BJ (cell line): Measurements from ENCODE around the gene CUBN. TPM values are rescaled to one million over a fixed set of nuclear protein-coding genes. Genes with fewer than 3 reads are reported as not detected.

Experiments used
- CTCF ChIA-PET: fragments of 350-600 bp; formaldehyde crosslinking; extraction: SDS; loops from one replicate; lab custom pipeline; 2021; ENCODE audit warnings: antibody characterized with exemption, inconsistent platforms; lab: Yijun Ruan, JAX
- POLR2A ChIA-PET: fragments of 300-600 bp; sonication (Branson Sonifier 250); formaldehyde crosslinking; extraction: SDS; loops from one replicate; lab custom pipeline; 2021; ENCODE audit warnings: antibody characterized with exemption; lab: Charles Lee
- DNase-seq: peaks from one replicate; pipeline ENCODE4 v3.0.0-alpha.2; 2011; ENCODE audit warnings: low read depth
- H3K27me3 ChIP-seq: 2 replicates; pipeline ENCODE4 v1.6.0; 2011; ENCODE audit warnings: low read length; ENCODE audit not compliant: control insufficient read depth, insufficient read depth
- H3K36me3 ChIP-seq: 2 replicates; pipeline ENCODE4 v1.5.1; 2011; ENCODE audit warnings: low read length; ENCODE audit not compliant: control insufficient read depth, insufficient read depth
- H3K4me3 ChIP-seq: 2 replicates; pipeline ENCODE4 v1.5.1; 2011; ENCODE audit warnings: low read depth, mild to moderate bottlenecking, control low read depth, low read length
- CTCF ChIP-seq: IDR thresholded peaks from 2 replicates; pipeline ENCODE4 v1.5.1; 2011; ENCODE audit warnings: low read depth, mild to moderate bottlenecking, control low read depth, inconsistent platforms, low read length, moderate library complexity; ENCODE audit not compliant: insufficient read depth
- polyA plus RNA-seq: library from polyadenylated mRNA; depleted of rRNA; stranded (reverse); fragments of >200 nt; gene quantifications from 2 replicates; pipeline ENCODE4 v1.2.3, GENCODE V29; 2011

The CUBN gene
- polyA plus RNA-seq, 1 experiment, result 0.39 TPM

GRCh38 chr10:17068953-17069352 lies 60.7 kb downstream of the CUBN start:
- H3K27me3 ChIP-seq, result no peaks in the 10 kb centered on the region
- POLR2A ChIA-PET, result no interaction called here
- no peak for DNase-seq
- H3K36me3 ChIP-seq, result no peaks in the 10 kb centered on the region
- CTCF ChIA-PET, result no interaction called here
- no peak for TF ChIP-seq CTCF
- H3K4me3 ChIP-seq, result no peak overlapping the region

DNA sequence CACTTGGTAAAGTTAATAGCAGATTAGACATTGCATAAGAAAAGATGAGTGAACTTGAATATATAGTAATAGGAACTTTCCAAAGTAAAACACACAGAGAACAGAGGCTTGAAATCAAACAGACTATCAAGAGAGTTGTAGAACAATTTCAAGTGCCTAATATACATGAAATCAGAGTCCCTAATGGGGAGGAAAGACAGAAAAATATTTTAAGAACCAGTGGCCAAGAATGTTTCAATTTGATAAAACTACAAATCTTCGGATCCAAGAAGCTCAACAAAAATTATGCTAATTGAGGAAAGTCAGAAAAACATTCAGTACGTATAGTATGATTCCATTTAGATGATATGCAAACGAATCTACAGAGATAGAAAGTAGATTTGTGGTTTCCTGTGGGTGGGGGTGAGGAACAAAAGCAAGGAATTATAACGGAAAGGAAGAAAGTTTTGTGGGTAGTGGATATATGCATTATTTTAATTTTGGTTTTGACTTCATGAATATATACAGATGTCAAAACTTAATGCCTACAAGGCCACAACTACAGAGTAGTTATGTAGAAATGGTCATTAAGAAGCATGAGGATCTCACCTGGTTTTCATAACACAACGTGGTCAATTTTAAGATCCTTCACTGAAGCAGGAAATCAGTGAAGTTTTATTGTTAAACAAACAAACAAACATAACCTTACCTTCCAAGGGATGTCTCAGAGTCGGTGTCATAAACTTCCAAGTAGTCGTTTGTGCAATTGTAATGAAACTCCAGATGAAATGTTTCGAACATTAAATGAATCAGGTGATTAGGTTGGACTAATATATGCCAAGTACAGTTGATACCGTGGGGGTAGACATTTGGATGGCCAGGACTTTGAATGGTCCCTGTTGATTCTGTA lies 62.0 kb downstream of the CUBN start:
- CTCF ChIA-PET, result interaction anchor here (0.6 to 1.4 kb wide), 2 partner anchors 8 to 22 kb away, joined by 3 read pairs; no protein-coding TSS in a partner anchor
- no peak for TF ChIP-seq CTCF
- H3K27me3 ChIP-seq, result no peaks in the 10 kb centered on the region
- no peak for DNase-seq
- no peaks in the 10 kb centered on the region for H3K36me3 ChIP-seq
- no peak overlapping the region for H3K4me3 ChIP-seq
- POLR2A ChIA-PET, result no interaction called here

DNA sequence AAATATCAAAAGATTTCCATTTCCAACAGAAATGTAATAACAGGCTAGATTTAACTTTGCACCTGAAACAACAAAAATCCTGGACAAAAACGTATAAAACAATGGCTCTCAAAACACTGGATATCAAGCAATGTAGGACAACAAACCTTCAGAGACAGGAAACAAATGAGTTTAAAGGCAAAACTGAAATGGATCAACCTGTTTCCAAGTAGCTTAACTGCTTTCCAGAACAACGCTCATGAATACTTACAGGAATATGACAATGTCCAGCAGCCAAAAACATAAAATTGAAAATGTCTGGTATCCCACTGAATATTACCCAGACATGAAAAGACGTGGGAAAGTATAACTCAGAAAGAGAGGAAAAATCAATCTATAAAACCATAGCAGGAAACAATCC lies 62.8 kb downstream of the CUBN start:
- no peak for DNase-seq
- no peak for TF ChIP-seq CTCF
- ChIA-PET CTCF (interaction anchor here (0.6 to 1.4 kb wide), 2 partner anchors 9 to 21 kb away, joined by 3 read pairs; no protein-coding TSS in a partner anchor), POLR2A (no interaction called here)
- Histone ChIP-seq H3K27me3 (no peaks in the 10 kb centered on the region), H3K36me3 (no peaks in the 10 kb centered on the region), H3K4me3 (no peak overlapping the region)

GRCh38 chr10:17066000-17066399 lies 63.6 kb downstream of the CUBN start:
- CTCF ChIA-PET, result interaction anchor here (1.4 kb wide), 1 partner anchor 20 kb away, joined by 3 read pairs; no protein-coding TSS in a partner anchor
- no peak for DNase-seq
- no peak for TF ChIP-seq CTCF

DNA sequence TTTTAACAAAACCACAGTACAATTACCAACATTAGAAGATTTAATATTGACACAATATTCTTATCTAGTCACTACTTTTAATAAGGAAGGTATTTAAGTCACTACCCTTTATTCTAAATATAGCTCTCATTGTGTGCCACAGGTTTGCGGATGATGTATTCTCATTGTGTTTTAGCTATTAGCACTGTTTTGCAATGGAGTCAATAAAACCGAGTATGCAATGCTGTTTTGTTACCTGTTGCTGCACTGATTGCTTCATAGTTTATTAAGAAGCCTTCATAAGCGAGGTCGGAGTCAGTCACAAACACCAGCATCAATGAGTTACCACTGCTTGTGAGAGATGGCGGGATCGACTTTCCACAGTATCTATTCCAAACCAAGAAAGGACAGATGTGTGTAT lies 64.3 kb downstream of the CUBN start:
- ChIA-PET POLR2A (no interaction called here), CTCF (no interaction called here)
- TF ChIP-seq CTCF, result no peak

More at GRCh38 chr10:17066000-17066399, 63.6 kb downstream of the CUBN start:
- POLR2A ChIA-PET, result no interaction called here
- Histone ChIP-seq H3K27me3 (no peaks in the 10 kb centered on the region), H3K4me3 (no peak overlapping the region), H3K36me3 (no peaks in the 10 kb centered on the region)

More for the DNA sequence above, 64.3 kb downstream of the CUBN start:
- DNase-seq, result no peak
- Histone ChIP-seq H3K36me3 (no peaks in the 10 kb centered on the region), H3K27me3 (no peaks in the 10 kb centered on the region), H3K4me3 (no peak overlapping the region)
